DMS79 treated with DMSO at 0.1 percent for 48 hours (cell line): Measurements from ENCODE around the gene PNMA6F.
"Not testable (repeated sequence)": the region's sequence is repeated elsewhere in the genome, so short reads cannot be mapped to it uniquely, and the experiment has no call there.

ENCODE experiments used
- DNase-seq: peaks from one replicate; lab custom pipeline; 2025; lab: John Stamatoyannopoulos, UW

PNMA6F gene

DNA sequence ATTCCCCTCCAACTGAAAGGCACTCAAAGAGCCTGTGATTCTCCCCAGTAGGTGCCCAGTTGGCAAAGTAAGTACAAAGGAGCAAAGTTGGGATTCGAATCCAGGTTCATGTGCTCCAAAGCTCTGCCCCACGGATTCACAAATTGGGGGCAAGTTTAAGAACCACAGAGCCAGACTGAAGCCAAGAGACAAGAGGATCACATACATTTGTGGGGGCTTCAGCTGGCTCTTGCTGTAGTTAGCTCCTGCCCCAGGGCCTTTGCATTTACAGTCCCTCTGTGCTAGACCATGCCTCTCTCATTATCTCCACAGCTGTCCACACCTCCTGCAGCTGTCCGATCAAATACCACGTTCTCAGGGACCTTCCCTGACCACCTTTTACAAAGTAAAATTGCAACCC, 18.8 kb downstream of the PNMA6F start:
- no peak for DNase-seq

DNA sequence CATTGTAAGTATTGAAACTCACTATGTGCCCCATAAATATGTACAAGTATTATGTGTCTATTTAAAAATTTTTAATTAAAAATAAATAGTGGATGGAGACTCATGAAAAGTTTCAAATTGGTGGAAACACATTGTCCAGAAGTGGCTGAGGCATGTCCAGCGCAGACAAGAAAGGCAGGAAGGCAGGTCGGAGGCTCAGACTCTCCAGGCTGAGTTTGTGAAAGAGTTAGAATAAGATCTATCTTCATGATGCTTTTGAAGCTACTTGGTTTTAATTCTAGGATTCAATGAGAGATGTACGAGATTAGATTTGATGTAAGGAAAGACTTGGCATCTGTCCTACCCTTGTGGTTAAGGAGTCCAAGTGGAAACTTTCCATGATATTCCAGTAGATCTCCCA, 19.8 kb downstream of the PNMA6F start:
- no peak for DNase-seq

DNA sequence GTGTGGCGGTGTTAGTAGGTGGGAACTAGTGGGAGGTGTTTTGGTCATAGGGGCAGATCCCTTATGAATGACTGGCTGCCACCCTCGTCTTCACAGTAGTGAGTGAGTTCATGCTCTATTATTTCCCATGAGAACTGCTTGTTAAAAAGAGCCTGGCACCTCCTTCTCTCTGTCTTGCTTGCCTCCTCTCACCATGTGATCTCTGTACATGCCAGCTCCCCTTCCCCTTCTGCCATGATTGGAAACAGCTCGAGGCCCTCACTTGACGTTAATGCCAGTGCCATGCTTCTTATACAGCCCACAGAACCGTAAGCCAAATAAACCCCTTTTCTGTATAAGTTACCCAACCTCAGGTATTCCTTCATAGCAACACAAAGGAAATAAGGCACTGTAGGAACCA, 21.7 kb downstream of the PNMA6F start:
- no peak for DNase-seq

DNA sequence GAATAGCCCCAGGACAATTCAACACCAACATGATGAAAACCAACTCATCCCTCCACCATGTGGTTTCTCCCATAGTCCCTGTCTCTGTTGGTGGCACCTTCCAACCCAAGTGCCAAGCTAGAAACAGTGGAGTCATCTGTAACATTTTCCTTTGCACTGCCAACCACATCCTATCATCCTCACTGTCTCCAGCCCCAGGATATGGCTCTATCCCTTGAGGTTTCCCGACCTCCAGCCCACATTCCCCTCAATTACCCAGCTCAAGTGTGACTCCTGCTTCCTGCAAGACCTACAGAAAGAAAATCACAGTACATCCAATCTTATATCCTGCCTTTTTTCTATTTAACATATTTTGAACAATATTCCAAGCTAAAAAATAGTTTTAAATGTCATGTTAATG, 24.2 kb downstream of the PNMA6F start:
- no peak for DNase-seq

DNA sequence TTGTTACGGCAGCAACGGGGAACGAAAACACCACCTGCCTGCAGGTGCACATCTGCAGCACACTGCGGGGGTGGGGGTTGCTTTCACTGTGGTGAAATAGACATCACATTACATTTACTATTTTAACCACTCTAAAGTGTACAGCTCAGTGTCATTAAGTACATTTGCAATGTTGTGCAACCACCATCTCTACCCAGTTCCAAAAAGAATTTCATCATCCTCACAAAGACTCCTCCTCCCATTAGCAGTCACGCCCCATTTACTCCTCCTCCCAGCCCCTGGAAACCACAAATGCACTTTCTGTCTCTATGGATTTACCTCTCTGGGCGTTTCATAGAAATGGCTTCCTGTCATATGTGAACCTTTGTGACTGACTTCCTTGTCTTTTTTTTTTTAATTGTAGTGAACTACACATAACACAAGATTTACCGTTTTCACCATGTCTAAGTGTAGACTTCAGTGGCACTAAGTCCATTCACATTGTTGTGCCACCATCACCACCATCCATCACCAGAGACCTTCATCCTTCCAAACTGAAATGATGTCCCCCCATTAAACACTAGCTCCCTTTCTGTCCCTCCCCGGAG, 28.0 kb downstream of the PNMA6F start:
- not testable (repeated sequence) for DNase-seq

DNA sequence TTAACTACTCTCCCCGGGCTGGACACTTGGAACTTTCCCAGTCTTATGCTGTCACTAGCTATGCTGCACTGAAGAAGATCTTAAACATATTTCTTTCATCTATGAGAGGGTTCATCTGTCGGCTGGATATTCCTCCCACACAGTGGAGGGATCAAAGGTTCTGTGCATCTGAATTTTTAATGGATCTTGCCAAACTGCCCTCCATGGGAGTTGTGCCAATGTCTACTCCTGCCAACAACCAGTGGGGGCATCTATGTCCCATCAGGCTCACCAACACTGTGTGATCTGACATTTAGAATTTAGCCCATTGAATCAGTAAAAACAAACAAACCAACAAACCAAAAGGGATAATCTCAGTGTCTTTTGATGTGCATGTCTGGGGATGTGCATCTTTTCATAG, 32.8 kb downstream of the PNMA6F start:
- DNase-seq, result not testable (repeated sequence)

DNA sequence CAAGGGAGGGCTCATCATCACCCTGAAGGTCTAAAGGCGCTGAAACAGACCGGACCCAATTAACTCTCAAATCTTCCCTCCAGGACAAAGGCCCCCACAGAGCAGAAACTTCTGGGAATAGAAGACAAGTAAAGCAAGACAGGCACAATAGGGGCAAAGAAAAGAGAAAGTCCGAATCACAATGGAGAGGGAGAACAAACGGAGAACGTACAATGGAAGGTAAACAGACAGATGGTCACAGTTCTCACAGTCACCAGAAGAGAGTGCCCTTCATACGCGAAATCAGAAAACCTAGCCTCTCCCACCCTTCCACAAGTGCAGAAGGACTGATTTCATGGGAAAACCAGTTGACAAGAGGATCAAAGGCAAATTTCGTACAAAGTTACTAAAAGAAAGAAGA, 35.9 kb downstream of the PNMA6F start:
- not testable (repeated sequence) for DNase-seq

DNA sequence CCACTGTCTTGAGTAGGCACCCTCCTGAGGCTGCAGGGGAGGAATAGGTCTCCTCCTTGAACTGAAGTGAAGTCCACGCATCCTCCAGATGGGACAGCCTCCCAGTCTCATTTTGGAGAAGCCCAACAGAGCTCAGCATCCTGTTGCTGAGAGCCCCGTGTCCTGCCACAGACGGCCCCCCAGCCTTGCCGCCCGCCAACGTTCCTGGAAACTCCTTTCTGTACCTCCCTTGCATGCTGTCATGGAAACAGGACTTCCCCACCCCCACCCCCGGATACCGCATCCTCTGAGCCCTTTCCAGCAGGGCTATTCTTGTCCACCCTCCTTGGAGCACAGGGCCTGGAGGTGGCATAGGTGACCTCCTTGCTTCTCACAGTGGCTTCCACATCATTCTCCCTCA, 37.6 kb downstream of the PNMA6F start:
- not testable (repeated sequence) for DNase-seq

DNA sequence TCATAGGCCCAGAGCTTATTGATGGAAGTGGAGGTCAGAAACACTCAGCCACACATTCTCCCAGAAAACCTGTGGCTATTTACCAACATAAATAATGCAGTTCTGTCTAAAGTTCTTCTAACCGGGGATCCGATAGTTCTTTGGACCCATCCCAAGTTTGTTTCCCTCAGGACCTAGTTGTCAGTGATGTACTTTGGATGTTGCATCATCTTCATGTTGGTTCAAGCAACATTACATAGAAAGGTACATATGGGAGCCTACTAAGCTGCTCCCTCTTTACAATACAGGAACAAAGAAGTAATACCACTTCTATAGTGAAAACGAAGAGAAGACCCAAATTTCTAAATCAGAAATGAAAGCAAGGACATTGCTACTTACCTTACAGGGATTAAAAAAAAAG, 39.8 kb downstream of the PNMA6F start:
- not testable (repeated sequence) for DNase-seq

DNA sequence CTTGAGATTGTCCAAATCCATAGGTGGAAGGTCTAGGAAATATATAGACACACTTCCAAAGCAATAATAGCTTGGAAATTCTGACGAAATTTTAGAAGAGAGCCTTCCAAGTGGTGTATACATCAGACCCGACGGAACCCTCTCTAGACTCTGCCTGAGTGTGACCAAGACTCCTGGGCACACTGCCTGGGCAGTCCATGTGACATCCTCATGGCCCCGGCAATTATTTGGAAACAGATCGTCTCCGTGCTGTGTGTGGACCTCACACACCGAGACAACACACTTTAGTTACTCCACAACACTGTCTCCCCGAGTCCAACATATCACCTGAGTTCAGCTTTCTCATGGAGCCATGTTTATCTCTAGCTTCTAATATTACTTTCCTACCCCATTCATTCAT, 42.3 kb downstream of the PNMA6F start:
- DNase-seq, result not testable (repeated sequence)

DNA sequence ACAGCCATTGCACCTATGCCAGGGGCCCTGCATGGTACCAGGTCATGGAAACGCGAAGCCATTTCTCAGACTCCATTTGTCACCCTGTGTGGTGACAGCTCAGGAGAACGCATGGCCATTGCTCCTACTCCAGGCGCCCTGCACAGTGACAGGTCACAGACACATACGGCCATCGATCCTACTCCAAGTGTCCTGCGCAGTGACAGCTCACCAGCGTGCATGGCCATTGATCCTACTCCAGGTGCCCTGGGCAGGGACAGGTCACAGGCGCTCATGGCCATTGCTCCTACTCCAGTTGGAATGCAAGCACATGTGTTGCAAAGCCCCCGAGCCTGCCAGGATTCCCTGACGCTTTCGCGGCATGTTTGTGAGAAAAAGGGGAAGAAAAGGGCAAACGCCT, 45.5 kb downstream of the PNMA6F start:
- not testable (repeated sequence) for DNase-seq

DNA sequence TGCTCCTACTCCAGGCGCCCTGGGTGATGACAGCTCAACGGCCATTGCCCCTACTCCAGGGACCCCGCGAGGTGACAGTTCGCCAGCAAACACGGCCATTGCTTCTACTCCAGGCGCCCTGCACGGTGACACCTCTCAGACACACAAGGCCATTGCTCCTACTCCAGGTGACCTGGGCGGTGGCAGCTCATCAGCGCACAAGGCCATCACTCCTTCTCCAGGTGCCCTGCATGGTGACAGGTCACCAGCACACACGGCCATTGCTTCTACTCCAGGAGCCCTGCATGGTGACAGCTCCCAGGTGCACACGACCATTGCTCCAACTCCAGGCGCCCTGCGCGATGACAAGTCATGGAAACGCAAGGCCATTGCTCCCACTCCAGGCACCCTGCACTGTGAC, 46.1 kb downstream of the PNMA6F start:
- DNase-seq, result not testable (repeated sequence)

DNA sequence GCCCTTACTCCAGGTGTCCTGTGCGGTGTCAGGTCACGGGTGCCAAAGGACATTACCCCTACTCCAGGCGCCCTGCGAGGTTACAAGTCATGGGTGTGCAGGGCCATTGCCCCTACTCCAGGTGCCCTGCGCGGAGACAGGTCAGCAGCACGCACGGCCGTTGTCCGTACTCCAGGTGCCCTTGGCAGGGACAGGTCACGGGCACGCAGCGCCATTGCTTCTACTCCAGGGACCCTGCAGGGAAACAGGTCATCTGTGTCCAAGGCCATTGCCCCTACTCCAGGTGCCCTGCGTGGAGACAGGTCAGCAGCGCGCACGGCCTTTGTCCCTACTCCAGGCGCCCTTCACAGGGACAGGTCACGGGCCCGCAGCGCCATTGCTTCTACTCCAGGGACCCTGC, 49.0 kb downstream of the PNMA6F start:
- DNase-seq, result not testable (repeated sequence)

DNA sequence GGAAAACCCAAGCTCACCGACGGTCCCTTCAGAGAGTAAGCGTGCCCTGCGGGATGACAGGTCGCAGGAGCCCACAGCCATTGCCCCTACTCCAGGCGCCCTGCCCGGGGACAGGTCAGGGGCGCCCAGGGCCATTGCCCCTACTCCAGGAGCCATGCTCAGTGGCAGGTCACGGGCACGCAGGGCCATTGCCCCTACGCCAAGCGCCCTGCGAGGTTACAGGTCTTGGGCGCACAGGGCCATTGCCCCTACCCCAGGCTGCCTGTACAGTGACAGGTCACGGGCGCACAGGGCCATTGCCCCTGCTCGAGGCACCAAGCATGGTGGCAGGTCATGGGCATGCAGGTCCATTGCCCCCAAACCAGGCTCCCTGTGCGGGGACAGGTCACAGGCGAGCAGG, 49.5 kb downstream of the PNMA6F start:
- not testable (repeated sequence) for DNase-seq
